GM12892 (cell line): ENCODE data around the gene KNTC1.

ENCODE experiments used
- POLR2A ChIP-seq: IDR thresholded peaks from 2 replicates; pipeline ENCODE4 v1.6.1; 2011; ENCODE audit warnings: low read depth, low read length, control low read depth
- POLR2AphosphoS5 ChIP-seq: IDR thresholded peaks from 2 replicates; pipeline ENCODE4 v1.6.1; 2011; ENCODE audit warnings: low read depth, low read length, control low read depth

DNA sequence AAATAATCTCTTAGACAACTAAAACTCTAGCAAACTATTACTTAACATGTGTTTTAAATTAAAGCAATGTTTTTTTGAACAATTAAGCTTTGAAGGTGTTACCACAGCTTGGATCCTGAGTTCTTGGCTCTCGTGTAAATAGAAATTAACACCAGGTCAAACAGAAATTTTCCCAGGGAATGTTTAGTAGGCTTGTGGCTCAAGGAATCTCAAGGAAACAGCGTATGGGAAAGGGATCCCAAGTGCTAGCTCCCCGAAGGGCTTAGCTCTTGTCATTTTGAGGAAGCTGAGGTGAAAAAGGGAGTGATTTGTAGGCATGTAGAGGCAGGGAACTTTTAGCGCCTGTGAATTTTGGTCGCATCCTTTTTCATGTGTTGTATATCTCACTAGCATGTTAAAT is 11.4 kb downstream of the KNTC1 start:
- no peak for TF ChIP-seq POLR2AphosphoS5
- no peak for TF ChIP-seq POLR2A
